Endothelial cell of umbilical vein (primary cell): Measurements from ENCODE around the gene TNS2. TPM values are rescaled to one million over a fixed set of nuclear protein-coding genes. Genes with fewer than 3 reads are reported as not detected.

Experiments used
- BruUV-seq: library from RNA; stranded (reverse); fragments of 400-500 nt; replicated peaks from 2 replicates; lab custom pipeline; 2021; lab: Mats Ljungman, UMichigan
- CTCF ChIA-PET: fragments of 300-600, 350-600 bp; sonication (Branson Sonifier 250); formaldehyde crosslinking; loops from one replicate; lab custom pipeline; 2021; ENCODE audit warnings: antibody characterized with exemption, inconsistent platforms; lab: Charles Lee
- POLR2A ChIA-PET: fragments of 300-600, 350-600 bp; sonication (Branson Sonifier 250); formaldehyde crosslinking; loops from one replicate; lab custom pipeline; 2021; ENCODE audit warnings: antibody characterized with exemption, inconsistent platforms; lab: Charles Lee
- DNase-seq: peaks from one replicate; pipeline ENCODE4 v3.0.0-alpha.2; 2011; ENCODE audit warnings: low read depth, low spot score
- FAIRE-seq: peaks from 2 replicates; lab custom pipeline; 2011; peaks lifted over from hg19 to GRCh38; lab: Jason Lieb, UNC
- H2AFZ ChIP-seq: 2 replicates; pipeline ENCODE4 v1.6.0; 2012; ENCODE audit warnings: low read depth, low read length, control low read depth, inconsistent platforms
- H3K27ac ChIP-seq: 2 replicates; pipeline ENCODE4 v1.5.1; 2011; ENCODE audit warnings: low read depth, mild to moderate bottlenecking, control low read depth, low read length, moderate library complexity; ENCODE audit not compliant: insufficient read depth
- H3K27me3 ChIP-seq, 2 experiments: 2 replicates each; pipeline versions ENCODE4 v1.6.0 to v1.6.1; 2011; ENCODE audit warnings: low read length in 2 of 2, mixed read lengths in 1 of 2; ENCODE audit not compliant: control insufficient read depth in 2 of 2, insufficient read depth in 2 of 2
- H3K36me3 ChIP-seq, 2 experiments: 2 replicates in 1 of 2; 3 replicates in 1 of 2; pipeline ENCODE4 v1.5.1; 2011; ENCODE audit warnings: low read length in 2 of 2, mild to moderate bottlenecking in 1 of 2, moderate library complexity in 1 of 2; ENCODE audit not compliant: control insufficient read depth in 2 of 2, insufficient read depth in 2 of 2; ENCODE audit errors: extremely low read depth in 1 of 2
- H3K4me1 ChIP-seq: 3 replicates; pipeline ENCODE4 v1.5.1; 2011; ENCODE audit warnings: mild to moderate bottlenecking, low read length; ENCODE audit not compliant: control insufficient read depth, insufficient read depth; ENCODE audit errors: extremely low read depth
- H3K4me2 ChIP-seq: 2 replicates; pipeline ENCODE4 v1.6.1; 2011; ENCODE audit warnings: low read length, control low read depth, mixed read lengths; ENCODE audit not compliant: insufficient read depth
- H3K4me3 ChIP-seq, 3 experiments: fragments of 200-600 bp in 1 of 3; sonication (generic), shearing (Covaris generic) in 1 of 3; replicated peaks in 1 of 3; 2 replicates each; pipeline ENCODE4 v1.5.1; 2011 to 2016; ENCODE audit warnings: control low read depth in 3 of 3, low read length in 3 of 3, mild to moderate bottlenecking in 2 of 3, inconsistent platforms in 1 of 3, low read depth in 1 of 3, moderate library complexity in 1 of 3; ENCODE audit not compliant: insufficient read depth in 1 of 3
- H3K79me2 ChIP-seq: 2 replicates; pipeline ENCODE4 v1.6.0; 2012; ENCODE audit warnings: low read length, inconsistent platforms; ENCODE audit not compliant: control insufficient read depth, insufficient read depth
- H3K9ac ChIP-seq: replicated peaks from 2 replicates; pipeline ENCODE3; 2011; ENCODE audit warnings: low read length, control low read depth; ENCODE audit not compliant: insufficient read depth; ENCODE audit errors: extremely low read depth
- H3K9me1 ChIP-seq: replicated peaks from 3 replicates; pipeline ENCODE4 v1.6.0; 2011; ENCODE audit warnings: mild to moderate bottlenecking, low read length; ENCODE audit not compliant: control insufficient read depth, insufficient read depth; ENCODE audit errors: extremely low read depth
- H3K9me3 ChIP-seq: replicated peaks from 2 replicates; pipeline ENCODE4 v1.5.1; 2012; ENCODE audit warnings: low read length, inconsistent platforms; ENCODE audit not compliant: control insufficient read depth, insufficient read depth
- H4K20me1 ChIP-seq: replicated peaks from 2 replicates; pipeline ENCODE3; 2011; ENCODE audit warnings: mild to moderate bottlenecking, low read length; ENCODE audit not compliant: control insufficient read depth, insufficient read depth; ENCODE audit errors: extremely low read depth
- EZH2 ChIP-seq: IDR thresholded peaks from 2 replicates; pipeline ENCODE4 v1.6.1; 2012; ENCODE audit warnings: borderline replicate concordance, low read depth, mild to moderate bottlenecking, moderate library complexity, low read length, inconsistent platforms; ENCODE audit not compliant: severe bottlenecking
- FOS ChIP-seq: IDR thresholded peaks from 2 replicates; pipeline ENCODE4 v1.6.1; 2011; ENCODE audit warnings: mild to moderate bottlenecking, low read length, moderate library complexity, borderline replicate concordance; ENCODE audit not compliant: insufficient read depth
- GATA2 ChIP-seq: IDR thresholded peaks from 2 replicates; pipeline ENCODE4 v1.7.0; 2011; ENCODE audit warnings: low read depth, mild to moderate bottlenecking, moderate library complexity, mixed read lengths, low read length; ENCODE audit not compliant: insufficient read length, insufficient read depth
- JUN ChIP-seq: IDR thresholded peaks from 2 replicates; pipeline ENCODE4 v1.6.1; 2011; ENCODE audit warnings: borderline replicate concordance, low read depth; ENCODE audit not compliant: insufficient read length, insufficient read depth
- MYC ChIP-seq: IDR thresholded peaks from one replicate; pipeline ENCODE4 v1.6.1; 2011; ENCODE audit warnings: mild to moderate bottlenecking, low read depth, low read length
- POLR2A ChIP-seq: IDR thresholded peaks from 2 replicates; pipeline ENCODE4 v1.6.1; 2012; ENCODE audit warnings: low read depth, mild to moderate bottlenecking, control low read depth, low read length
- POLR2AphosphoS5 ChIP-seq: IDR thresholded peaks from 2 replicates; pipeline ENCODE4 v1.6.1; 2012; ENCODE audit warnings: low read depth, mild to moderate bottlenecking, control low read depth, low read length, moderate library complexity; ENCODE audit not compliant: insufficient read depth
- dilution Hi-C: fragments of 300-500 bp; cut with MboI; formaldehyde crosslinking; loops from one replicate; pipeline ENCODE4 v1.15.0; 2019; ENCODE audit warnings: low sequenced_read_pairs; ENCODE audit not compliant: extremely low pct_ligation_motif_present
- intact Hi-C: fragments of 100-400 bp; cut with micrococcal nuclease; formaldehyde crosslinking; loops from one replicate; pipeline ENCODE4 v1.10.0; 2022
- polyA plus RNA-seq, 4 experiments: library from polyadenylated mRNA; depleted of rRNA in 3 of 4; stranded (reverse) in 3 of 4; unstranded in 1 of 4; fragments of >200 nt; gene quantifications; 2 replicates each; pipeline versions ENCODE4 v1.2.1 to v1.2.3, GENCODE V29; 2011 to 2012; ENCODE audit warnings: missing spikeins in 1 of 4
- total RNA-seq: library from RNA; stranded (reverse); gene quantifications from 2 replicates; pipeline ENCODE4 v1.2.3, GENCODE V29; 2021
- TF ChIP-seq, protein P1 (sequence below): IDR thresholded peaks from 2 replicates; pipeline ENCODE4 v1.6.1; 2011; ENCODE audit not compliant: insufficient read depth, insufficient read length
- TF ChIP-seq, protein P2 (sequence below), 2 donors: IDR thresholded peaks; 1 replicate in 1 of 2; 2 replicates in 1 of 2; pipeline ENCODE4 v1.5.1; 2011; ENCODE audit warnings: low read length in 2 of 2, mild to moderate bottlenecking in 2 of 2, moderate library complexity in 2 of 2, control low read depth in 1 of 2, inconsistent platforms in 1 of 2, low read depth in 1 of 2; ENCODE audit not compliant: insufficient read depth in 1 of 2; ENCODE audit errors: extremely low read depth in 1 of 2

TNS2 gene
- total and polyA plus RNA-seq, 2 donors (not counting 3 experiments of a cell fraction or from before 2014, with no cell fraction given): 84.5 to 106 TPM

DNA sequence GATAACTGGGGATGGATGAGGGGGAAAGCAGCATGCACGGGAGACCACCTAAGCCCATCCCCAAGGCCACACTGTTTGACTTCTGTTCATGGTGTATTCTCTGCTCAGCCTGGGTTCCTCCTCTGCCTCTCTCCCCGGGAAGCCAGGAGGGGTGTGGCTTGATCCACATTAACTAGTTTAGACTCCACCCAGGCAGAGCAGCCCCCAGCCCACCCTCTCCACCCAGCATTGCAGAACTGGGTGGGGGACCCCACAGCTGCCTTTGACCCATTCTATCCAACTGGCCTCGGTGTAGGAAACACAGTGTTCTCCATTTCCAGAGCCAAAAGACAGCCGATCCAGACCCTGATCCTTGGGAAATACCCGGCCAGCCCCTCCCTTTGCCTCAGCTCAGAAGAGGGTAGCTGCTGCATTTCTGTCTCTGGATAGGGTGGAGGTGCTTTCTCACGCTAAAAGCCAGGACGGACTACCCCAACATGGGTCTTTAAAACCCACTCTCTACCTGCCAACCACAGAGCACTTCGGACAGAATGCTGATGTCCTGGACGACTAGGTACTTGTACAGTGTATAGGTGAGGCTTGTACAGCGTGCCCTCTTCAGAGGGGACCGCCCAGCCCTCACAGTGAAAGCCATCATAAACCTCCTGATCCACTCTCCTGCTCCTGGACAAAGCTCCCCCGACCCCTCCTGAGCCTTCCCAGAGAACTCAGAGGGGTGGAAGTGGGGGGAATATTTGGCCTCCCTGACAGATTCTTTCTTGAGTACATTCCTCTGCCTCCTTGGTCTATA is 20.0 kb downstream of the TNS2 start:
- no peaks in the 10 kb centered on the region for H3K27me3 ChIP-seq
- DNase-seq (no peak), FAIRE-seq (no peak)
- dilution Hi-C loops: no loop called here
- H3K79me2 ChIP-seq: no peaks in the 10 kb centered on the region
- H3K9me3 ChIP-seq: no peaks in the 10 kb centered on the region
- peaks cover 0 to 7% of the 10 kb centered on the region in 2 experiments for H3K36me3 ChIP-seq
- BruUV-seq: no TSS peak
- ChIA-PET POLR2A (no interaction called here), CTCF (interaction anchor here (3.1 to 14.2 kb wide), 3 partner anchors 17 to 128 kb away, joined by 15 to 463 read pairs (median 18); partner anchors contain the start of genes IGFBP6 and SOAT2)
- H3K27ac ChIP-seq: no peak overlapping the region
- TF ChIP-seq JUN (no peak), FOS (no peak), GATA2 (no peak), POLR2AphosphoS5 (no peak), POLR2A (no peak), EZH2 (no peak), MYC (no peak)
- TF ChIP-seq, protein P1, sequence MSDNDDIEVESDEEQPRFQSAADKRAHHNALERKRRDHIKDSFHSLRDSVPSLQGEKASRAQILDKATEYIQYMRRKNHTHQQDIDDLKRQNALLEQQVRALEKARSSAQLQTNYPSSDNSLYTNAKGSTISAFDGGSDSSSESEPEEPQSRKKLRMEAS: no peak
- TF ChIP-seq, protein P2, sequence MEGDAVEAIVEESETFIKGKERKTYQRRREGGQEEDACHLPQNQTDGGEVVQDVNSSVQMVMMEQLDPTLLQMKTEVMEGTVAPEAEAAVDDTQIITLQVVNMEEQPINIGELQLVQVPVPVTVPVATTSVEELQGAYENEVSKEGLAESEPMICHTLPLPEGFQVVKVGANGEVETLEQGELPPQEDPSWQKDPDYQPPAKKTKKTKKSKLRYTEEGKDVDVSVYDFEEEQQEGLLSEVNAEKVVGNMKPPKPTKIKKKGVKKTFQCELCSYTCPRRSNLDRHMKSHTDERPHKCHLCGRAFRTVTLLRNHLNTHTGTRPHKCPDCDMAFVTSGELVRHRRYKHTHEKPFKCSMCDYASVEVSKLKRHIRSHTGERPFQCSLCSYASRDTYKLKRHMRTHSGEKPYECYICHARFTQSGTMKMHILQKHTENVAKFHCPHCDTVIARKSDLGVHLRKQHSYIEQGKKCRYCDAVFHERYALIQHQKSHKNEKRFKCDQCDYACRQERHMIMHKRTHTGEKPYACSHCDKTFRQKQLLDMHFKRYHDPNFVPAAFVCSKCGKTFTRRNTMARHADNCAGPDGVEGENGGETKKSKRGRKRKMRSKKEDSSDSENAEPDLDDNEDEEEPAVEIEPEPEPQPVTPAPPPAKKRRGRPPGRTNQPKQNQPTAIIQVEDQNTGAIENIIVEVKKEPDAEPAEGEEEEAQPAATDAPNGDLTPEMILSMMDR (IDR thresholded peaks at IDR 0.05; ENCODE audit: extremely low read depth in 1 of 2, insufficient read depth in 1 of 2, low read depth in 1 of 2, low read length in 2 of 2): no peak
- no peak overlapping the region for H3K4me2 ChIP-seq
- H4K20me1 ChIP-seq: no peaks in the 10 kb centered on the region
- no peak overlapping the region for H3K9ac ChIP-seq
- H2AFZ ChIP-seq: no peak overlapping the region
- H3K4me1 ChIP-seq: peaks cover 38% of the 10 kb centered on the region
- intact Hi-C loops: no loop called here
- no peaks in the 10 kb centered on the region for H3K9me1 ChIP-seq
- H3K4me3 ChIP-seq: no peak overlapping the region
